Endothelial cell (in vitro differentiated cells): Measurements from ENCODE around the gene LNX2. TPM values are rescaled to one million over a fixed set of nuclear protein-coding genes. Genes with fewer than 3 reads are reported as not detected.
A peak's percentile ranks its signal among the peaks of the same experiment; 100 is the strongest.

ENCODE experiments used
- DNase-seq: peaks from one replicate; pipeline ENCODE4 v3.0.0; 2021; ENCODE audit warnings: low spot score
- H3K27ac Mint-ChIP-seq: one replicate; pipeline ENCODE4 v1.8.0; 2021; ENCODE audit warnings: mixed read lengths, inconsistent platforms; ENCODE audit not compliant: unreplicated experiment
- H3K27me3 Mint-ChIP-seq: one replicate; pipeline ENCODE4 v1.8.0; 2021; ENCODE audit warnings: mild to moderate bottlenecking, moderate library complexity, mixed read lengths, inconsistent platforms; ENCODE audit not compliant: unreplicated experiment
- H3K36me3 Mint-ChIP-seq: one replicate; pipeline ENCODE4 v1.8.0; 2021; ENCODE audit warnings: mild to moderate bottlenecking, low read depth, mixed read lengths, inconsistent platforms; ENCODE audit not compliant: unreplicated experiment
- H3K4me1 Mint-ChIP-seq: one replicate; pipeline ENCODE4 v1.8.0; 2021; ENCODE audit warnings: mild to moderate bottlenecking, mixed read lengths, inconsistent platforms; ENCODE audit not compliant: unreplicated experiment
- H3K4me3 Mint-ChIP-seq: one replicate; pipeline ENCODE4 v1.8.0; 2021; ENCODE audit warnings: mild to moderate bottlenecking, mixed read lengths, inconsistent platforms; ENCODE audit not compliant: unreplicated experiment
- H3K9me3 Mint-ChIP-seq: one replicate; pipeline ENCODE4 v1.8.0; 2021; ENCODE audit warnings: mixed read lengths, inconsistent platforms; ENCODE audit not compliant: unreplicated experiment
- CTCF ChIP-seq: fragments of 200-600 bp; sonication (generic); IDR thresholded peaks from one replicate; pipeline ENCODE4 v1.5.0; 2021; ENCODE audit warnings: antibody characterized with exemption; ENCODE audit not compliant: unreplicated experiment
- total RNA-seq: library from RNA; stranded (reverse); fragmentation: NEBNext Ultra II Directional; extraction: Animal tissue kit (Norgen Biotek cat#: 25700); gene quantifications from one replicate; pipeline ENCODE4 v1.2.1, GENCODE V29; 2021; ENCODE audit not compliant: unreplicated experiment

Gene LNX2
- total RNA-seq, 1 donor from 2014 or later, result 14.0 TPM

DNA sequence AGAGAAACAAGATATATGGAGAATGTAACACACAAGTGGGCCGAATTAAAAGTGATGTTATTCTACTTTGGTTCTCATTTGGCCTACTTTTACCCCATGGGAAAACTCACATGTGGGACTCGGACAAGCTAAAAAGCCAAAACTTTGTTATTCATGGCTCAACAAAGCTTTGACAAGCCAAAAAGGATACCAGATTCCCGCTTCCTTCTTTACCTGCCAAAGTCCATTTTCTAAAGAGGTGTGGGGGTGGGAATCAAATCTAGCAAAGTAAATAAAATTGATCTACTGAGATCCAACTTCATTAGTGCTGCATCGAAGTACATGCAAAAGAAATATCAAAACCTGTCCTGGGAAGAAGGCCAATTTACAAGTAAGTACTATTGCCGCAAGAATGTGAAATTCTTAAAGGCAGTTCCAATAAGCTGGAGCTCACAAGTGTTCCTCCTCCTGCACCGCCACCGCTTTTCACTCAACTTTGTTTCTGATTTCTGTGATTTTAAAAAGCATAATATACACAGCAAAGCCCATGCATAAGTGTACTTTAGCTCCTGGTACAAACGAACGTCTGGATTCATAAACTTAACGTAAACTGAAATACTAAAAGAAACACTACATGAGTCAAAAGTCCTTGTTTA, 1.1 kb downstream of the LNX2 start:
- Mint-ChIP-seq H3K4me3 (peak overlapping the region; percentile 98), H3K36me3 (peaks cover 13% of the 10 kb centered on the region), H3K27me3 (peaks cover 21% of the 10 kb centered on the region), H3K27ac (peak overlapping the region; percentile 85), H3K4me1 (peaks cover 41% of the 10 kb centered on the region), H3K9me3 (no peaks in the 10 kb centered on the region)
- TF ChIP-seq CTCF, result no peak
- DNase-seq, result no peak

DNA sequence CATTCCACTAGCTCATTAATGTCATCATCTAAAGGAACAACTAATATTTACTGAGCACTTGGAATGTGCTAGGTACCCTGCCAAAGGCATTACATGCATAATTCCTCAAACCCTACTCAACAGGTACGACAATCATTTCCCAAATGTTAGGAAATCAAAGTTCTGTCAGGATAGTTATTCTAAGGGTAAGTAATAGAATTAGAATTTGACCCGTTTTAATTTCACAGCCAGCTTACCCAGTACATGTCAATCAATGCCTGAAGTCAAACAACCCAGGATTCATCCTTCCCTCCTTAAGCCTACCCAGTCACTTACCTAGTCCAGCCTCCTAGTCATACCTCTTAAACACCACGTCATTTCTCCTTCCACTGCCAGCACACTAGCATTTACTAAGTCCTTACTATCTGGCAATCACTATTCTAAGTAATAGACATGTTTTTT, 2.4 kb downstream of the LNX2 start:
- peaks cover 8% of the 10 kb centered on the region for H3K36me3 Mint-ChIP-seq
- DNase-seq, result no peak
- peaks cover 20% of the 10 kb centered on the region for H3K27me3 Mint-ChIP-seq
- peak overlapping the region; percentile 54 for H3K4me3 Mint-ChIP-seq
- peaks cover 35% of the 10 kb centered on the region for H3K4me1 Mint-ChIP-seq
- no peaks in the 10 kb centered on the region for H3K9me3 Mint-ChIP-seq
- no peak for TF ChIP-seq CTCF
- H3K27ac Mint-ChIP-seq, result no peak overlapping the region

DNA sequence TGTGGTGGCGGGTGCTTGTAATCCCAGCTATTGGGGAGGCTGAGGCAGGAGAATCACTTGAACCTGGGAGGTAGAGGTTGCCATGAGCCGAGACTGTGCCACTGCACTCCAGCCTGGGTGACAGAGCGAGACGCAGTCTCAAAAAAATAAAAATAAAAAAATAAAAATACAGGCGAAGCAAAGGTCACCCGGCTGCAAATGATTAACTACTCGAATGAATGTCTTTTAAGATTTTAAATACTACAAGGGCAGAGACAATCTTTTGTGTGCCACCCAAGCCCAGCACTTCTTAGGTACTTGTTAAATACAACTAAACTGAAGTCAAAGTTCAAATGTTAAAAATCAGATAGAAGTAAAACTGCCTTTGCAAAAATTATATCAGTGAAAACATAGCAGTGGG, 6.7 kb downstream of the LNX2 start:
- DNase-seq, result no peak
- no peaks in the 10 kb centered on the region for H3K9me3 Mint-ChIP-seq
- H3K36me3 Mint-ChIP-seq, result peaks cover 5% of the 10 kb centered on the region
- H3K4me3 Mint-ChIP-seq, result no peak overlapping the region
- no peak overlapping the region for H3K27ac Mint-ChIP-seq
- peaks cover 7% of the 10 kb centered on the region for H3K27me3 Mint-ChIP-seq
- peaks cover 19% of the 10 kb centered on the region for H3K4me1 Mint-ChIP-seq
- no peak for TF ChIP-seq CTCF

GRCh38 chr13:27607125-27607524, 13.2 kb downstream of the LNX2 start:
- H3K9me3 Mint-ChIP-seq, result no peaks in the 10 kb centered on the region
- H3K4me3 Mint-ChIP-seq, result no peak overlapping the region
- DNase-seq, result no peak
- TF ChIP-seq CTCF, result no peak
- H3K36me3 Mint-ChIP-seq, result no peaks in the 10 kb centered on the region
- H3K27me3 Mint-ChIP-seq, result peaks cover 2% of the 10 kb centered on the region
- peaks cover 10% of the 10 kb centered on the region for H3K4me1 Mint-ChIP-seq
- no peak overlapping the region for H3K27ac Mint-ChIP-seq

GRCh38 chr13:27605610-27606200, 14.6 kb downstream of the LNX2 start:
- no peaks in the 10 kb centered on the region for H3K27me3 Mint-ChIP-seq
- H3K9me3 Mint-ChIP-seq, result no peaks in the 10 kb centered on the region
- no peaks in the 10 kb centered on the region for H3K36me3 Mint-ChIP-seq
- TF ChIP-seq CTCF, result no peak
- peaks cover 9% of the 10 kb centered on the region for H3K4me1 Mint-ChIP-seq
- no peak for DNase-seq
- no peak overlapping the region for H3K27ac Mint-ChIP-seq
- no peak overlapping the region for H3K4me3 Mint-ChIP-seq
